HG03064 (cell line): ENCODE results near the gene PLXDC1.
"Not testable (repeated sequence)": the region's sequence is repeated elsewhere in the genome, so short reads cannot be mapped to it uniquely, and the experiment has no call there.

Experiments used
- ATAC-seq: cut with Tn5 transposase; IDR thresholded peaks from one replicate; pipeline ENCODE4 v1.9.1; 2021; ENCODE audit warnings: low read depth; ENCODE audit not compliant: unreplicated experiment

PLXDC1 gene

DNA sequence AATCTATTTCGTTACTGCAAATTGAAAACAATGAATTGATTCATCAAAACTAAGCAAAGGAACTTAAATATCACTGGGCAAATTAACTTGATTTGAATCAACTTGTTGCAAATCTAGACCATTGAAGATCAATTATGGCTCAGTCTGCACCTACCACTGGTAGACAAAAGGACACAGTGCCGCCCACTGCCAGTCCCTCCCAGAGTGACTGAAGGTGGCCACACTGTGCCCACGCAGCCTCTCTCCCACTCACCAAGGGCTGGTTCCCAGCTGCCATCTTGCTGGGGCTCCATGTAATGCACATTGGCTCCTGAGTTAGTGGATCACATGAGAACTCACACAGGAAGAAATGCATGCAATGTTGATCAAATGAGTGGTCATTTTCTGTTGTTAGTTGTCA is 78.1 kb downstream of the PLXDC1 start:
- no peak for ATAC-seq

DNA sequence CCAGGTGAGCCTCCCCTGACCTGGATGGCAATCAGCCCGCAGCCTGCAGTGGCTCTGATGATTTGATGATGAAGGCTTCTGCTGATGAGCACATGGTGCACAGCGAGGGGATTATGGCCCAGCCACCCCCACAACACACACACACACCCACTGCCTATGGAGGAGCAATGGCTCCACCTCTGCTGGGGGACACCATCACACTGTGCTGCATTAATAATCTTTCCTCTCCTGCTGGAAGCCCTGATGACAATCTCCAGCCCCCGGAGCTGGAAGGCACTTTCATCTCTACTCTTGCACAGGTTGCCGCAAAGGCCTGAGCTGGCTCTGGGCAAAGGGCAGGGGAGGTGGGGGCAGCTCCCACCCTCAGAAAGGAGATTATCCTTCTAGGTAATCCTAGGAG is 79.9 kb downstream of the PLXDC1 start:
- no peak for ATAC-seq

DNA sequence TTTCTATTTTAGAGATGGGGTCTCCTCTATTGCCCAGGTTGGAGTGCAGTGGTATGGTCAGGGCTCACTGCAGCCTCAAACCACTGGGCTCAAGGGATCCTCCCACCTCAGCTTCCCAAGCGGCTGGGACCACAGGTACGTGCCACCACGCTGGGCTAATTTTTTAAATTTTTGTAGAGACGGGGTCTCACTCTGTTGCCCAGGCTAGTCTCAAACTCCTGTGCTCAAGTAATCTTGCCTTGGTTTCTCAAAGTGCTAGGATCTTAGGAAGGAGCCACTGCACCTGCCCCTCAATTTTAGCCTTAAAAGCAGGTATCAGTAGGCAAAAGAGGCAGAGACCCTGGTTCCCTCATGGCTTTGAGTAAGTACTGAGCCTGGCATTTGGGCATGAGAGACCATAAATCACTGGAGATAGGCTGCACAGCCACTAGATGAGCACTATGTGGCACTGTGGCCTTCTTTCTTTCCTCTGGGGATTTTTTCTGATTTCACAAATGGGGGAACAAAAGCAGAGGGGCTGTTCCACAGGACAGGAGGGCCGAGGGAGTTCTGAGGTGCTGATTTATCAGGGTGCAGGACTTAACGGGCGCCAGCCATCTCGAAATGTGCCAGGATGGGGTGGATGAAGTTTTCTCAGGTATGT is 82.2 kb downstream of the PLXDC1 start:
- no peak for ATAC-seq

DNA sequence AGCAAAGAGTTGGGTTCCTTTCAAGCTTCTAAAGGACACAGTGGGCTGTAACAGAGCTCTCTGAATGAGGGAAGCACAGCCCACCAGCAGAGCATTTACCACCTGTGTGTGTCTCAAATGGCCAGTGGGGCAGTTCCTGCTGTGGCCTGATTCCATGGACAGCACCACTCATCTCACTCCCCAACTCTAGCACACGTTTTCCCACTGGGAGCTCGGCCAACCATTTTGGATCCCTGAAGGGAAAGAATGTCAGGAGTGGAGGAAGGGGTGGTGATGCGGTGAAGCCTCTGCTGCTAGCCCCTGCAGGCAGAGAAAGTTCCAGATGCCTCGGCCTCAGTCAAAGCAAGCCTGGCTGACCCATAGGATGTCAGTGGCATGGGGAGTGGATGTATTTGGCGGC is 86.6 kb downstream of the PLXDC1 start:
- ATAC-seq: no peak

DNA sequence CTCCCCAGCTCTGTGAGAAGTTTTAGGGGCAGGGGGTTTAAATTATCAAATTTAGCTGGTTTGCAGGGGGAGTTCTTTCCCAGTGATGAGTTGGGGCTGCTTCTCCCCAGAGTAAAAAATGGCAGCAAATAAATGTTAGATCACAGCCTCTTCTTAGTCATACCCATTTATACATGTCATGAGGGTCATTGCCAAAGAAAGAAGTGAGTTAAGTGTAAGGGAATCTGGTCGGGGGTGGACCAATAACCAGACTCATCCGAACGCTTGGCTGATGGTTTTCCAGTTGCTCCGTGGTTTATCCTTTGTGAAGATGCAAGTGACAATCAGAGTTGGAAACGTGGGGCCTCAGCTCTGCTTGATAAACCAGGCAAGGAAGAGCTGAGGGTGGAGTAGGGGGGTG is 87.1 kb downstream of the PLXDC1 start:
- no peak for ATAC-seq

DNA sequence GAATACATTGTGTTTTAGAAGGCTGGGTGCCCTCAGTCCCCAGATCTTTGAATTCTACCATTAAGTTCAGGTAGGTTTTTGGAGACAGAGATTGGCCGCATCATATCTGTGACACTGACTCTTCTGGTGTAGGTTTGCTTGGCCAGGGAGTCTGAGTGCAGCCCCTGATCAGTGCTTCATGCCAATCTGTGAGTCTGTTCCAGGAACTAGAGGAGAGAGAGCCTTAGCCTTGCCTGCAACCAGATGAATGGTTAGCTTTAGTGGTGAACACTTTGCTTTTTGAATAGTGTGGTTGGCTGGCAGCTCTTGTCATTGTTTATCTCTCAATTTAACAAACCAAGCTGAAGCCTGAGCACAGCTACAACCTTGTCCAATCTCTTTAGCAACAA is 87.8 kb downstream of the PLXDC1 start:
- no peak for ATAC-seq

DNA sequence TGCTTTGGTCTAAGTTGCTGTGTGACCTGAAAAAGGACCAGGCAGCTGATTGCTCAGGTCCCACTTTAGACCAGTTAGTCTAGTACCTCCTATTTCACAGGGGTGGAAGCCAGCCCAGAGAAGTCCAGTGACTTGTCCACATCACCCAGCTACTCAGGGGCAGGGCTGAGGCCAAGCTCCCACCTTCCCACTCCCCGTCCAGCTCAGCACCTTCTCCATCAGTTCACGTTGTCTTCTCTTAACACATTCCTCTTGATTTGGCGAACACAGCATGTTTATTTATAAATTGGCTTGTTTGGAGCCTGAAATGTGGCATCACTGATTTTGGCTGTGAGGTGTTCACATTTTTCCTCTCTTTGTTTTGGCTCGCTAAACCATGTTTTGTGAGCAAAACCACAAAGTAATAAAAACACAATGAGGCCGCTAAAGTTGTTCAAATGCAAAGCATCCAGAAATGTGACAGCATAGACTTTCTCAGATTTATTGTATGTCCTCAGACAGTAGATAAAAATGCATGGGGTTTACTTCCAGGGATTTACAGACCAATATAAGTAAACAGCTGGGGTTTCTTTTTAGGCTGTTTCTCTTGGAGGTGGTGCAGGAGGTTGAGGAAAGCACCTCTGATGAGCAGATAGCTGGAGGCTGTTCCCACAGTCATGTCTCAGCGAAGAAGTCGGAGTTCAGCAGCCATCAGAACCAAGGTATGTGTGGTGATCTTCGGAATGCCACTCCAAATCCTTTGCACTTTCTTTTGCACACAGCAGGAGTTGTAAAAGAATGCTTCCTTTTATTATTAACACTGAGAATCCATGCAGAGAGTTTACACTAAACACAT is 88.4 kb downstream of the PLXDC1 start:
- ATAC-seq: no peak

DNA sequence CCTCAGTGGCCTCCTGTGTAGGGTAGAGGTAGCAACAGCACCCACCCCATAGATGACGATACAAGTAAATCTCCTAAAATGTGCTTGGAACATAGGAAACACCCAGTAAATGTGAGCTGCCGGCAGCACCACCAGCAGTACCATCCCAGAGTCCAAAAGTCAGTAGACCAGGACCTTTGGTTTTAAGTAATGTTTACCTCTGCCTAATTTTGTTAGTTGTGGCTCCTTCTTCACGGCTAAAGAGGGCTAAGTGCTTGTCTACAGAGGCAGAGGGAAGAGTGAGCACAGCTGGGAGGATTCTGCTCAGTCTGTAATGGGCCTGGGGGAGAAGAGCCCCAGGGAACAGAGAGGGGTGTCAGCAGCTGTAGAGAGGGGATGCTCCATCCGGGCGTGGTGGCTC is 92.9 kb downstream of the PLXDC1 start:
- no peak for ATAC-seq

DNA sequence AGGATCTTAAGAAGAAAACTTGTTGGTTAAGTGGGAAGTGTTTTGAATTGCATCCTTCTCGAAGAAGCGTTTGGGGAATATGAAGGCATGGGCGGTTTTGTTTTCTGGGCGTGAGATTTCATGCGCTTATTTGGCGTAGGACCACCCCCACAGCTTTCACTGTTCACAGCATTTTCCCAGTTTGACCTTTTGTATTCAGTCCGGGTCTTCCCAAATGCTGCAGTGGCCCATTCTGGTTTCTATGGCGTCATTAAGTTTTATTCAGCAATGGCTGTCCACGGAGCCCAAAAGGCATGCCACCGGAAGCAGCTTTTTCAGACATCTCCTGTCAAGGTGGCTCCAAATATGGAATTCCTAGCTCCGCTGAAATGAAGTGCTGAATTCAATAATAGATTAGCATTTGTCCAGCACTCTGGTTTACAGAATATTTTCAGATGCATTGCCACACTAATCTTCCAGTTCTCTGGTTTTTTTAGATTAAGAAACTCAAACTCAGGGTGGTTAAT is 93.7 kb downstream of the PLXDC1 start:
- no peak for ATAC-seq

DNA sequence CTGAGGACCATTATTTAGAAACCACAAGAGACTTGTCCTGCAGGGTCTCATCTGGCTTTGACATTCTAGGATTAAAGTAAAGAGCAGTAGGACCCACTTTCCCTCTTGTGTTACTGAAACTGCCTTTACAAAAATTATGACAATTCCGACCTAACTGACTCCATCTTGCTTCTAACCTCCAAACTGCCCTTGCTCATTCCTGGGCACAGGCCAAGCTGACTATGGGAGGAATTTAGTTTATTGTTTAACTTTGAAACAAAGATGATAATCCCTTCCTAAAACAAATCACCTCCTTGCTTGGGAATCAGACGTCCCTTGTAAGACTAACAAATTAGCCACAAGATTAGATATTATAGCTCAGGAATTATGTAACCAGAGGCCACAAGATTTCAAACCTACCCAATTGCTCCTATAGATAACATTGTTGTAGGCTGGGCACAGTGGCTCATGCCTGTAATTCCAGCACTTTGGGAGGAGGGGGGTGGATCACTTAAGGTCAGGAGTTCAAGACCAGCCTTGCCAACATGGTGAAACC is 97.3 kb downstream of the PLXDC1 start:
- ATAC-seq: no peak

DNA sequence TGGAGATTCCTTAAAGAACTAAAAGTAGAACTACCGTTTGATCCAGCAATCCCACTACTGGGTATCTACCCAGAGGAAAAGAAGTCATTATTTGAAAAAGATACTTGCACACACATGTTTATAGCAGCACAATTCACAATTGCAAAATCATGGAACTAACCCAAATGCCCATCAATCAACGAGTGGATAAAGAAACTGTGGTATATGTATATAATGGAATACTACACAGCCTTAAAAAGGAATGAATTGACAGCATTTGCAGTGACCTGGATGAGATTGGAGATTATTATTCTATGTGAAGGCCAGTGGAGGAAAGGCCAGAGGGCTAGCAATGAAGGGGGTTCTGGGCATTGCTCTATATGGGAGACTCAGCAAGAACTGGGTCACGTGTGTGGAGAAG is 99.0 kb downstream of the PLXDC1 start:
- ATAC-seq: not testable (repeated sequence)

DNA sequence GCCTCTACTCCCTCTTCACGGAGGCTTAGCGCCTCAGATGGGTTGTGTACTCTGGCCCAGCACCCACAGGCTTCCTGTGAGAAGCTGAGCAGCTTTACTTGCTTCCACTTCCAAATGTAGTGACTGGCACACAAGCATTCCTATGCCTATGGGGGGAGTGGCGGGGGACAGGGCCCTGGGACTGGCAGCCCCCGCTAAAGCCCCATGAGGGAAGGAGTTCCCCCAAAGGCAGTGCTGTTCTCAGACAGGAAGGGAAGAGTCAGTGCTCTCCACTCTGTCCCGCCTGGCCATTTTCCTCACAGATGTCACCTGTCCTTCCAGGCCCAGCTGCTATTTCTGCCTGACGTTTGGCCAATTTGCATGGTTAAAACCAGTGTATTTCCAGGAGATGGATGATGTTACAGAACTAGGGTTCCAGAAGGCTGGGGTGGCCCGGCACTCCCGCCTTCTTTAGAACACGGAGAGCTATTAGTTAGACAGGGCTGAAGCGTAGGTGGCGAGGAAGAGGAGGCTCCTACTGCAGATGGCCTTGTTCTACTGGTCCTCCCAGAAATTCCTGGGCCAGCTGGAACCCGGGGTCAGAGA is 100.3 kb downstream of the PLXDC1 start:
- ATAC-seq: no peak

DNA sequence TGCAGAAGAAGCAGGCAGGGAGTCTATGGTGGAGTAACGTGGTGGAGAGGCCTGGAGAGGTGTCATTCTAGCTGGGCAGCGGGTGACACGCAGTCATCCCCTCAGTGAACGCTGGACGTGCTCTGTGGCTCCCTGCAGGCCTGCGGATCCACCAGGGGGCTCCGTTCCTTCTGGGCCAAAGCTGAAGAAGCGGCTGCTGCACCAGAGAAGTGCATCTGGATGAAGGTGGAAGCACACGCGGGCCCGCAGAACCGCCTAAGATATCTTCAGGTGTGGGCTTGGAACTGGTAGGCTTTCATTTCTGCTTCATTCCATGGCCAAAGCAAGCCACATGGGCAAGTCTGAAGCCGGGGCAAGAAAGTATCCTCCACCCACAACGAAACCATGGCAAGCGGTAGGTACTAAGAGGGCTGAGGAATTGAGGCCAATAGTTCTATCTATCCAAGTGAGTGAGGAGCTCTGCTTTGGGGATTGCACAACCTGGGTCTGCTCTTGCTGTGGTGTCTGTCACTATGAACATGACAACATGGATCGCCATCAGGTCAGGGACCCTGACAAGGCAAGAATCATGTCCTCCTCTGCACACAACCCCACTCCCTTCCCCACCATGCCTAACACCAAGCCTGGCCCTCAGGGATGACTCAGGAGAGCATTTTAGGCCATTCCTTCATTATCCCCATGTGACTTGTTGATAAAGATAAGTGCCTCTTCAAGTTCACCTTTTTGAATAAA is 105.3 kb downstream of the PLXDC1 start:
- ATAC-seq: no peak

DNA sequence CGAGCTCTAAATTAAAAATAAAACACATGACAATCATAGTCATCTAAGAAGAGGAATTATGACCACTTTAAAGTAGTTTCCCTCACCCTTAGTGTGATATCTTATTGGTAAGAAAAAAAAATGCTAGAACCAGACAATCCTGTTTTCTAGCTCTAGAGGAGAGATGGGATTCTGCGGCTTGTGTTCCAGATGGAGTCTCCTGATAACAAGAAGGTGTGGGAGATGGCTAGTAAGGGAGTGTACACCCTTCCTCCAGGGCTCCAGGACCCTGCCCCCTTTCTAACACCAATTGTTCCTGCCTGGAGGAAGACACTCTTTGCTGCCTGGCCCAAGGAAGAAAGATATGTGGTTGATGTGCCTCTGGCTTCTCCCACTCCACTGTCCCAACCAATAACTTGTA is 115.4 kb downstream of the PLXDC1 start:
- no peak for ATAC-seq

DNA sequence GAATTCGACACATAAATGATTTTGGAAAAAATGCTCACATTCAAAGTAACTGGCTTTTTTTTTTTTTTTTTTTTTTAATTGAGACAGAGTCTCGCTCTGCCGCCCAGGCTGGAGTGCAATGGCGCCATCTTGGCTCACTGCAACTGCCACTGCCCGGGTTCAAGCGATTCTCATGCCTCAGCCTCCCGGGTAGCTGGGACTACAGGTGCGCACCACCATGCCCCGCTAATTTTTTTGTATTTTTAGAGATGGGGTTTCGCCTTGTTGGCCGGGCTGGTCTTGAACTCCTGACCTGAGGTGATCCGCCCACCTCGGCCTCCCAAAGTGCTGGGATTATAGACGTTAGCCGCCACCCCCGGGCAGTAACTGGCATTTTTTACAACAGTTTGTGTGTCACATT is 115.9 kb downstream of the PLXDC1 start:
- not testable (repeated sequence) for ATAC-seq

DNA sequence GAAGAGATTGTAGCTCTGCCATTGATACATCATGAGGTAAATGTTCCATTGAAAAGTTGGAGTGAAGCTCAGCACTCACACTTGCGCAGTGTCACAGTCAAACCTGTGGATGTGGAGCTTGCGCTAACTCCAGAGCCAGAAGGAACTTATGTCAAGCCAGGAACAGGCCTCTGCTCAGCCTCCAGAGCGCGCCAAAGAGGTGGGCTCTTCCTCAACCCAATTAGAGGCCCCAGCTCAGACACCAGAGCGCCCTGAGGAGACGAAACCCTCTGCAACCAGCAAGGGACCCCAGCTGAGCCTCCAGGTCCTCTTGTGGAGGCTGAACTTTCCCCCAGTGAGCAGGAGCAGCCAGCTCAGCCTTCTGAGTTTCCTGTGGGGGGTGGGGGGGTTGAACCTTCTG is 122.7 kb downstream of the PLXDC1 start:
- ATAC-seq: no peak

DNA sequence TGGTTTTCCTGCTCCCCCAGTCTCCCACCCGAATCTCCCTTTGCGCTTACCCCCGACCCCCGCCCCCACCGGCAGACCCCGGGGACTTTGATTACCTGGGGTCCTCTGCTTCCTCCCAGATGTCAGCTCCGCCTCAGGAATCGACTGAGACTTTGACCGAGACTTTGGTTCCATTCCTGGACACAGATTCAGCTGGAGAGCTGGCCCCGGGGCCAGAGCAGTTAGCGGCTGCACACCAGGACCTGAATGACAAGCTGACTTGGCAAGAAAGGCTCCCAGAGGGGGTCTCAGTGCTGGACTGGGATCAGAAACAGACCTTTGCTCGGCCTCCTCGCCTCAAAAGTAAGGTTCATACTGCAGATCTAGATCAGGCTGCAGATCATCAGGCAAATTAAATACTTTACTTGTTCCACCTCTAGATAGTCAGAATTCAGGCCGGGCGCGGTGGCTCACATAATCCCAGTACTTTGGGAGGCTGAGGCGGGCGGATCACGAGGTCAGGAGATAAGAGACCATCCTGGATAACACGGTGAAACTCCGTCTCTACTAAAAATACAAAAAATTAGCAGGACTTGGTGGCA is 123.9 kb downstream of the PLXDC1 start:
- no peak for ATAC-seq

DNA sequence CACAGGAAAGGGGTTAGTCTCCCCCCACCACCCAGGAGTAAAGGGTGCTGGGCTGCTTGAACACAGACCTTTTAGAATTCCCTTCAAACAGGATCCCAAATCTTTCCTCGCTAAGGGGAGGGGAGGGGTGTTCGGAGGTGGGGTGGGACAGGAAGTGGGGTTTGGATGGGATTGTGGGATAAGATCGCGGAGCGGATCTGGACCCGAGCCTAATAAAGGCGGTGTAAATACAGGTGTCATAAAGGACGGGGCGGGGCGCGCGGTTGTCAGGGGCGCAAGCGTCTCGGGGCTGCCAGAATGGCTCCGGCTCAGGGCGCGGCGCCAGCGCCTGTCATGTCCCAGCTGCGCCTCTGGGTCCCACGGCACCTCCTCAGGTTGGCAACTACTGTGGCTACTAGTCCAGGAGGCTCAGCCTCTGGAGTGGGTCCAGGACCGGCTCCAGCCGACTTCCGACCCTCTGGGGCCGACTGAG is 124.4 kb downstream of the PLXDC1 start:
- no peak for ATAC-seq

DNA sequence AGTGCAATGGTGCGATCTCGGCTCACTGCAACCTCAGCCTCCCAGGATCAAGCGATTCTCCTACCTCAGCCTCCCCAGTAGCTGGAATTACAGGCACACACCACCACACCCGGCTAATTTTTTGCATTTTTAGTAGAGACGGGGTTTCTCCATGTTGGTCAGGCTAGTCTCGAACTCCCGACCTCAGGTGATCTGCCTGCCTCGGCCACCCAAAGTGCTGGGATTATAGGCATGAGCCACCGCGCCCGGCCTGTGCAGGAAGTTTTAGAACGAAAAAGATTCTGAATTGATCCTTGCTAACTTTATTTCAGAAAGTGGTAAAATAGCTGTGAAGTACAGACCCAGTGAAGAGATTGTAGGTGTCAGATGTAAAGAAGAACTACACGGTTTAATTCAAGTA is 125.1 kb downstream of the PLXDC1 start:
- ATAC-seq: not testable (repeated sequence)

DNA sequence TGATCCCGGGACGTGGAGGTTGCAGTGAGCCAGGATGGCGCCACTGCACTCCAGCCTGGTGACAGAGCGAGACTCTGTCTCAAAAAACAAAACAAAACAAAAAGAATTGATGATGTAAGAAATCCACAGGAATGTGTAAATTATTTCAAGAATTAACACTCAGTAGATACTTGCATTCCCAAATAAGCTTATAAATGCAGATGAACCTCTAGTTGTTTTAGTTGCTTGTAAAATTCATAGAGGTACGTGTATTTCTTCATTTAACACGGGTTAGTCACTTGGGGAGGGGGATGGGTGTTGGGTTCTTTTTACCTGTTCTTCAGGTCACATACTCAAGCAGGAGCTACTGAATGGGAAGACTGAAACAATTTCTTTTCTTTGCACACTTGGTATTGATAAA is 128.5 kb downstream of the PLXDC1 start:
- no peak for ATAC-seq
